ENCODE results near the gene SKI. TPM values are rescaled to one million over a fixed set of nuclear protein-coding genes. Genes with fewer than 3 reads are reported as not detected.

SKI gene
- total and polyA plus RNA-seq, 10 of the 15 experiments (the other 5 are each of a cell fraction or from before 2014, with no cell fraction given), result 0.03 to 14.9 (median 0.96) TPM

DNA sequence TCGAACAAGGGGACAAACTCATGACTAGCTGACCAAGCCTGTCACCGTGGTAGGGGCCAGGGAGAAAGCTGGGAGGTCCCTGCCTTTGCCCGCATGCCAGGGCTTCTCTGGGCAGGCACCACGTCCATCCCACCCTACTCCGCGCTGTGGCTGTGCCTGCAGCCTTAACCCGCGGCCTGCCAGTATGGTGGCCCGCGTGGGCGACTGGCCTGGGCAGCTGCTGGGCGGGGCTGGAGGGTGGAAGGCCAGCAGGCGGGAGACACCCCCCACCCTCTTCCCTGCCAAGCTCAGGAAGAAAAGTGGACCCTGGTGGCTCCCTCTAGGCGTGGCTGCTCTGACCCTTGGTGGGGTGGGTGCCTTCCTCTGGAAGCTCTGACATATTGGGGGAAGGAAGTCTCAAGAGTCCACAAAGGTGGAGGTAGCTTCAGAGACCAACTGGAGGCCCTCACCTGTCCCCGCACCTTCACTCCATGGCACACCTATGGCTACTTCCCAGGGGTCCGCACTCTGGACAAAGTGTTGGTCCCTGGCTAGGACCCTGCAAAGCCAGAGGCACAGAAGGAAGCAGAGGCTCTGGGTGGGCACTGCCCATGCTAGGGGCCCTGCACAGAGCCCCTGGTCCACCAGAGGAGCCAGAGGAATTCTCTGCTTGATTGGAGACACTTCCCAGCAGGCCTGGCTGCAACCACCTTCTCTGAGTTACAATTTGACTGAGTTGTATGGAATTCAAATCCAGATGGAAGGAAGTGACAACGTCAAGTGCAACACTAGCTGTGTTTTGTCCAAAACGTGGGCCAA, 3.3 kb upstream of the SKI start (continued):
- no peak for TF ChIP-seq HCFC1 (IDR thresholded peaks at IDR 0.05; ENCODE audit: low read length)

DNA sequence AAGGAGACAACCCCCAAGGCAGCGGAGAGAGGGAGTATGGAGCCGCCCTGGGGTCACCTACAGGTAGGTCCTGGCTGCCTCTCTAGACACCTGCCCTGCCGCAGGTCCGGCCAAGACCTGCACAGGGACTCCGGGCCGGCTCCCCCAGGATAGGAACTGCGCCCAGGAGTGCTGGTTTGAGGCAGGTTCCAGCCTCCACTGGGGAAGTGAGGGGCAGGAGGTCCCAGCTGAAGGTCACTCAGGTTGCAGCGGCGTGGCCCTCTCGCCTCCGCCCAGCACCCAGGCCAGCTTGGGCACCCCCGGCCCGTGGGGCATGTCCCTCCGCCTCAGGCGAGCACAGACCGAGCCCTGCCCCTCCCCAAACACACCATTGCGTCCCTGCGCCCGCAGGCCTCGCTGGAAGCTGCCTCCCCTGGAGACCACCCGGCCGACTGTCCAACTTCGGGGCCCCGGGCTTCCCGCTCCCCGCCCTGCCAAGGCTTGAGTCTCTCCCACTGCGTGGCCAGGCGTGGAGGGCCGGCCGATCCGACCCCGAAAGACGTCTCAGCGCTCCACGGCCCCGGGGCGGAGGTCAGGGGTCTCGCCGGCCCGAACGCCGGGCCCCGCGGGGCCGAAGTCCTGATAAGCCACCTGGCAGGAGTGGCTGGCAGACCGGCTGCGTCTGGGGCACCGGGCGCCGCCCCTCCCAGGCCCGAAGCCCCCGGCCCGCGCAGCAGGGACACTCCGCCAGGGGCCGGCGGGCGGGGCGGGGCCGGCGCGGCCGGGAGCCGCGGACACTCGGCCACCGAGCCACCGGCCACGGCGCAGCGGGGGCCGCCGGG, 1.4 kb upstream of the SKI start:
- peak overlapping the region; percentile 66; the same call in 1 of the 2 replicates for H3K9ac ChIP-seq (ENCODE audit: control insufficient read depth, insufficient read depth, low read length)
- DNase-seq (ENCODE audit: low read depth, low spot score) (no peak), FAIRE-seq (no peak), ATAC-seq (no peak)
- RAD21 ChIA-PET (ENCODE audit: unreplicated experiment), result interaction anchor here (3.3 kb wide), 1 partner anchor 74 kb away, joined by 9 read pairs; no protein-coding TSS in a partner anchor
- peak overlapping the region; percentile 30; the same call in 1 of the 2 replicates for H3K27ac ChIP-seq (ENCODE audit: control insufficient read depth, insufficient read depth)
- peak overlapping the region; percentile 66 for H2AFZ ChIP-seq (ENCODE audit: control insufficient read depth, low read depth, low read length)
- POLR2A ChIA-PET, result no interaction called here
- peak overlapping the region; percentile 68 for H3K4me2 ChIP-seq (ENCODE audit: control insufficient read depth, insufficient read depth)
- SMC1A ChIA-PET (ENCODE audit: uncharacterized antibody, unreplicated experiment), result no interaction called here
- CTCF ChIA-PET, result no interaction called here
- no peaks in the 10 kb centered on the region for H3K9me3 ChIP-seq (replicated peaks; ENCODE audit: control insufficient read depth, insufficient read depth, low read length)
- H3K36me3 ChIP-seq (ENCODE audit: control insufficient read depth in 2 of 2, insufficient read depth in 2 of 2, low read length in 1 of 2), result no peaks in the 10 kb centered on the region
- H3K4me3 ChIP-seq, result peak overlapping the region; percentile 36; the same call in 1 of the 2 replicates
- 20% methylated on average over 51 of the region's 73 CpGs for WGBS (ENCODE audit: insufficient coverage, insufficient replicate concordance, low lambda C conversion rate, missing lambda C conversion rate)
- intact Hi-C loops (cut with micrococcal nuclease; ENCODE audit: unreplicated experiment), result loop anchor here (5.0 kb wide), 1 partner anchor 86 kb away; no protein-coding TSS in a partner anchor
- in situ Hi-C loops (cut with MboI), result no loop called here
- TF ChIP-seq PAX5 (IDR thresholded peaks at IDR 0.05; ENCODE audit: borderline replicate concordance, low read depth, low read length) (no peak), WRNIP1 (IDR thresholded peaks at IDR 0.05; ENCODE audit: borderline replicate concordance, low read depth, low read length) (no peak), KAT2A (conservative IDR thresholded peaks at IDR 0.05; ENCODE audit: control insufficient read depth, low read depth, low read length) (no peak)
- peaks cover 14% of the 10 kb centered on the region for H3K4me1 ChIP-seq (ENCODE audit: control insufficient read depth, insufficient read depth, low read length)
- H4K20me1 ChIP-seq (ENCODE audit: control insufficient read depth, insufficient read depth), result 0 out of 2 replicates have a peak, but pooled peaks cover 8% of the 10 kb centered on the region
- peaks cover 30% of the 10 kb centered on the region for H3K79me2 ChIP-seq (ENCODE audit: control insufficient read depth, insufficient read depth, low read length)
- H3K27me3 ChIP-seq (replicated peaks in 1 of 2; ENCODE audit: control insufficient read depth in 2 of 2, insufficient read depth in 2 of 2, low read length in 1 of 2), result no peaks in the 10 kb centered on the region
- no TSS peak for BruUV-seq (replicated peaks)
